Dermis blood vessel endothelial cell (primary cell): Measurements from ENCODE around the gene SLC11A1. TPM values are rescaled to one million over a fixed set of nuclear protein-coding genes. Genes with fewer than 3 reads are reported as not detected.

Experiments used
- DNase-seq: peaks from one replicate; pipeline ENCODE4 v3.0.0; 2010
- total RNA-seq: library from RNA; depleted of rRNA; stranded (reverse); fragments of >200 nt; gene quantifications from 2 replicates; pipeline ENCODE4 v1.2.3, GENCODE V29; 2014

SLC11A1 gene
- total RNA-seq, 1 donor from 2014 or later = under 0.01 TPM

DNA sequence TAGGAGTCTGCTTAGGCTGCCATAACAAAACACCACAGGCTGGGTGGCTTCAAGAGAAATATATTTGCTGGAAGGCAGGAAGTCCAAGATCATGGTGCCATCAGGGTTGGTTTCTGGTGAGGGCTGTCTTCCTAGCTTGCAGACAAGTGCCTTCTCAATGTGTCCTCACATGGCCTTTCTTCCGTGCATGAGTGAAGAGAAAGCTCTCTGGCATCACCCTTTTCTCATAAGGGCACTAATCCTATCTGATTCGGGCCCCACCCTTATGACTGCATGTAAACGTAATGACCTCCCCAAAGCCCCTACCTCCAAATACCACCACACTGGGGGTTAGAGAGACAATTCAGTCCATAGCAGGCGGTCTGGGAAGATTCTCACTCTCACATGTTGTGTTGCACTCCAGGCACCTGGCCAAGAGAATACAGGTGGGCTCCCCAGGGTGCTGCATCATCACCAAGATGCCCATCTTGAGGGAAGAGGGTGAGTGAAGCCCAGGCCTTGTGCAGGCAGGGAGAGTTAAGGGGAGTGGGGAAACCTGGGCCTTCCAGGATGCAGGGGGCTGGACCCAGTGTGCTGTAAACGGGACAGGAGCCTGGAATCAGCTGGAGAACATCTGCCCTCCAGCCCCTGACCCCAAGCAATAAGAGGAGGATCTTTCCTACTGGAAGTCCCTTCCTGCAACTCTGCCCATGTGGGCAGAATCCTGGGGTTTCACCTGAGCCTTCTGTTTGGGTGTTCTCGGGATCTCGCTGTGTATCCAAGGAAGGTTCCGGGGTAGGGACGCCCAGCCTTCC, 15.3 kb upstream of the SLC11A1 start:
- no peak for DNase-seq

- peak; percentile 72 for DNase-seq
Measured at GRCh38 chr2:218367415-218368149, 14.5 kb upstream of the SLC11A1 start.

- no peak for DNase-seq
Measured at GRCh38 chr2:218368150-218368528, 13.9 kb upstream of the SLC11A1 start.

- no peak for DNase-seq
Measured at GRCh38 chr2:218368621-218369153, 13.4 kb upstream of the SLC11A1 start.

GRCh38 chr2:218369330-218369729, 12.7 kb upstream of the SLC11A1 start:
- DNase-seq = no peak

- DNase-seq = no peak
Measured at GRCh38 chr2:218370410-218371063, 11.5 kb upstream of the SLC11A1 start.

DNA sequence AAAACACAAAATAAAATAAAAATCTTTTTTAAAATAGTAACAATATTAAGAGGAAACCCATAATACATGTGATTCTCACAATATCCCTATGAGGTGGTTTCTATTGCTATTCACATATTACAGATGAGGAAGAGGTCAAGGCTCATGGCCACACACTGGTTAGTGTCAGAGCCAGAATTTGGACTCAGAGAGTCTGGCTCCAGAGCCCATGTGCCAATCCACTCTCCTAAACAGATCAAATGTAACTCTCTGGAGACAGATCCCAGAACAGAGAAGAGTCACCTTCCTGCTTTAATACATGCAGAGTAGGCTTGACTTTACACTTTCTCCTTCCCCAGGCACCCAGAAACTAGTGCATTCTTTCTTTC, 10.1 kb upstream of the SLC11A1 start:
- no peak for DNase-seq

- DNase-seq = no peak
Measured at GRCh38 chr2:218374795-218375194, 7.3 kb upstream of the SLC11A1 start.

GRCh38 chr2:218375212-218375611, 6.9 kb upstream of the SLC11A1 start:
- DNase-seq = peak; percentile 27

DNA sequence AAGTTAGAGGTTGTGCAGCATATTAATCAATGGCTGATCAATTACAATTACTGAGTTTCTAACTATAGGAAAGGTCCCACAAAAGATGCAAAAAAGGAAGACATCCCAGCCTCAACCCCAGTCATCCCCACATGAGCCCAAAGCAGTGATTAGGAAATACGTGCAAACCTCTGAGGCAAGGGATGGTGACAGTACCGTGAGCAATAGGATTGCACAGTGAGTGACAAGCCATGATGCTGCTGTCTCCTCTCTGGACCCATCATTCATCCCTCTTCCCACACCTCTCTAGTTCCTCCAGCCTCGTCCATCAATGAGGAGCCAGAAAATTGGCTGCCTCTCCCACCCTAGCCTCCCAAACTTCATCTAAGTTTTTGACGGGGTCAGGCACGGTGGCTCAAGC, 4.0 kb upstream of the SLC11A1 start:
- DNase-seq = no peak

GRCh38 chr2:218382785-218383184, 712 bp downstream of the SLC11A1 start:
- no peak for DNase-seq

DNA sequence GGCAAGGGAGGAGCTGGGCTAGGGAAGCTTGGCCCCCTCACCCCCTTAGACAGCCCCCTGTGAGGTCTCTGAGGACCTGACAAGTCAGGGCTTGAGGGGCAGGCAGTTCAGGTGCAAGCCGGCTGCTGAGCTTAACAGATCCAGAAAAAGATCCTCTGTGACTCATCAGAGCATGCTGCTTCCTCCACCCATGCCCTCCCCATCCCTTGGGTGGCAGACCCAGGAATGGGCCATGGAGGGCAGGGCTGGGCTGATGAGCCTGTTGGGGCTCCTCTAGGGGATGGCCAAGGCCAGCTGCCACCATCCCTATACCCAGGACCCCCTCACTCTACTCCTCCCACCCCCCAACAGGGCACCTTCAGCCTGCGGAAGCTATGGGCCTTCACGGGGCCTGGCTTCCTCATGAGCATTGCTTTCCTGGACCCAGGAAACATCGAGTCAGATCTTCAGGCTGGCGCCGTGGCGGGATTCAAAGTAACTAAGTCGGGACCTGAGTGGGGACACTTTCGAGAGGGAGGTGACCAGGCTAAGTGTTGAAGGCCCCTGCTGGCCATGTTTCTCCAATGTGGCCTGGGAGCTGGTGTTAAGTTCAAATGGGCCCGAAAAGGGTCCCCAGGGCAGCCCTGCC, 1.9 kb downstream of the SLC11A1 start:
- no peak for DNase-seq

GRCh38 chr2:218384975-218385374, 2.9 kb downstream of the SLC11A1 start:
- DNase-seq = no peak

DNA sequence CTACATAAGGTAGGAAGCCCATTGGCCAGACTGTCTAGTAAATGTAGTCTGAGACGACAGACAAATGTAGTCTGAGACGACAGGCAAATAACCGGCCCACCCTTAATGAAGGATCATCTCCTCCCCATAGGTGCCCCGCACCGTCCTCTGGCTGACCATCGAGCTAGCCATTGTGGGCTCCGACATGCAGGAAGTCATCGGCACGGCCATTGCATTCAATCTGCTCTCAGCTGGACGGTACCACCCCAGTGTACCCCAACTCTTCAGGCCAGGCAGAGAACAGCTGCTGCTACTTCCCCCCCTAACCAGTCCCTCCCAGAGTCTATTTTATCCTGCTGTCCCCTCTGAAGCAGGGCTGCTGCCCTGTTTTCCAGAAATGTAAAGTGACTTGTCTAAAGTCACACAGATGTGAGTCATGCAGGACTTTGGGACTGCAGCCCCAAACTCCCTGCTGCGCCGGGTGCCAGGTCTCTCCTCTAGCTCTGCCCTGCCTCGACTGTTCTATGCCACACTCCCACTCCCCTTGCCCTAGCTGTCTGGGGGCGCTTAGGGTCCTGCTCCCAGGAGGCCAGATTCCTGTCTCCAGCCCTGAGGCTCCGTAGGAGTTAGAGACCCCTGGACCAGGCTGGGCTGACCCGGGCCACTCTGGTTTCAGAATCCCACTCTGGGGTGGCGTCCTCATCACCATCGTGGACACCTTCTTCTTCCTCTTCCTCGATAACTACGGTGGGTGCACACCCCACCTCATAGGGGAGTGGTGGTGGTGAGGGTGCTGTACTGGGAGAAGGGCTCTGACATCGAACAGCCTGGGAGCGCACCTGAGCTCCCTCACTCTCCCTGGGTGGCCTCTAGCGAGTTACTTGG, 4.7 kb downstream of the SLC11A1 start:
- DNase-seq = no peak

DNA sequence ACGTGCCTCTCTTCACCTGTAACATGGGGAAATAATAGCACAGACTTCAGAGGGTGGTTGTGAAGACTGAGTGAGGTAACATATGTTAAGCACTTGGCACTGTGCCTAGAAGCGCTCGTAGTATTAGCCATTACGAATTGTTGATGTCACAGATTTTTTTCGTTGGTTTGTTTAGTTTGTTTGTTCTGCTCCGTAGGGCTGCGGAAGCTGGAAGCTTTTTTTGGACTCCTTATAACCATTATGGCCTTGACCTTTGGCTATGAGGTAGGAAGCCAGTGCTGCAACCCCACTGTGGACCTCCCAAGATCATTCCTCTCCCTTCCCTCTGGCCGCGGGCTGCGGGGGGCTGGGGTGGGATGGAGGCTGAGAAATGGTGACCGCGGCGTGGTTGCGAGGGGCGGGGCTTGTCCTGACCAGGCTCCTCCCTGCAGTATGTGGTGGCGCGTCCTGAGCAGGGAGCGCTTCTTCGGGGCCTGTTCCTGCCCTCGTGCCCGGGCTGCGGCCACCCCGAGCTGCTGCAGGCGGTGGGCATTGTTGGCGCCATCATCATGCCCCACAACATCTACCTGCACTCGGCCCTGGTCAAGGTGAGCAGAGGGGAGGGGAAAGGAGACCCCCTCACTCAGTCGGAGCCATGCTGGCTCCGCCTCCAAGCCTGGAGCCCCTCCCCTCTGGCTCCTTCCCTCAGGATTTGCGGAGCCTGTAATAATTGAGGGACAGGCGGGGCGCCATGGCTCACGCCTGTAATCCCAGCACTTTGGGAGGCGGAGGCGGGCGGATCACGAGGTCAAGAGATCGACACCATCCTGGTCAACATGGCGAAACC, 5.5 kb downstream of the SLC11A1 start:
- DNase-seq = peak; percentile 77

- no peak for DNase-seq
Measured at GRCh38 chr2:218389333-218390150, 7.5 kb downstream of the SLC11A1 start.

GRCh38 chr2:218391202-218391601, 9.1 kb downstream of the SLC11A1 start:
- no peak for DNase-seq

- no peak for DNase-seq
Measured at GRCh38 chr2:218392459-218392858, 10.4 kb downstream of the SLC11A1 start.

GRCh38 chr2:218392891-218393462, 10.9 kb downstream of the SLC11A1 start:
- no peak for DNase-seq
